Smooth muscle cell (in vitro differentiated cells): ENCODE data around the gene ZNF101. TPM values are rescaled to one million over a fixed set of nuclear protein-coding genes. Genes with fewer than 3 reads are reported as not detected.

ENCODE experiments used
- DNase-seq: peaks from one replicate; lab custom pipeline; 2025; ENCODE audit not compliant: unreplicated experiment; lab: John Stamatoyannopoulos, UW
- H2AFZ ChIP-seq: fragments of 200-600 bp; sonication (generic); 2 replicates; pipeline ENCODE4 v1.6.0; 2016; ENCODE audit warnings: antibody characterized with exemption, low read depth, mild to moderate bottlenecking
- H3F3A ChIP-seq: fragments of 200-600 bp; sonication (generic); 2 replicates; pipeline ENCODE4 v1.6.0; 2017; ENCODE audit warnings: antibody characterized with exemption, low read depth
- H3K27ac ChIP-seq: fragments of 200-600 bp; sonication (generic); 2 replicates; pipeline ENCODE4 v1.5.1; 2016; ENCODE audit warnings: low read depth, mild to moderate bottlenecking
- H3K27me3 ChIP-seq: fragments of 200-600 bp; sonication (generic); 2 replicates; pipeline ENCODE4 v1.6.1; 2016; ENCODE audit warnings: low read depth, mild to moderate bottlenecking
- H3K36me3 ChIP-seq: fragments of 200-600 bp; sonication (generic); 2 replicates; pipeline ENCODE4 v1.5.1; 2016; ENCODE audit warnings: low read depth
- H3K4me1 ChIP-seq: fragments of 200-600 bp; sonication (generic); 2 replicates; pipeline ENCODE4 v1.5.1; 2016; ENCODE audit warnings: low read depth
- H3K4me2 ChIP-seq: fragments of 200-600 bp; sonication (generic); 2 replicates; pipeline ENCODE4 v1.6.0; 2016; ENCODE audit warnings: mild to moderate bottlenecking
- H3K4me3 ChIP-seq: fragments of 200-600 bp; sonication (generic); 2 replicates; pipeline ENCODE4 v1.5.1; 2016; ENCODE audit warnings: mild to moderate bottlenecking
- H3K79me2 ChIP-seq: fragments of 200-600 bp; sonication (generic); 2 replicates; pipeline ENCODE4 v1.6.0; 2016; ENCODE audit warnings: low read depth, mild to moderate bottlenecking
- H3K9ac ChIP-seq: fragments of 200-600 bp; sonication (generic); 2 replicates; pipeline ENCODE4 v1.6.0; 2016; ENCODE audit warnings: low read depth
- H3K9me3 ChIP-seq: fragments of 200-600 bp; sonication (generic); replicated peaks from 2 replicates; pipeline ENCODE4 v1.5.1; 2016; ENCODE audit warnings: low read depth
- H4K20me1 ChIP-seq: fragments of 200-600 bp; sonication (generic); 2 replicates; pipeline ENCODE4 v1.6.0; 2016; ENCODE audit warnings: low read depth
- CTCF ChIP-seq: fragments of 200-600 bp; sonication (generic); IDR thresholded peaks from 2 replicates; pipeline ENCODE4 v1.5.1; 2017; ENCODE audit warnings: borderline replicate concordance, mild to moderate bottlenecking, antibody characterized with exemption; ENCODE audit not compliant: insufficient read depth, poor library complexity, severe bottlenecking
- WGBS: methylation state at CpG from one replicate; pipeline ENCODE4 v1.1.7; 2016; ENCODE audit warnings: low lambda C conversion rate; 5-methylcytosine and 5-hydroxymethylcytosine counted together
- polyA plus RNA-seq: library from polyadenylated mRNA; unstranded; fragments of >200 nt; fragmentation: Nextera tagmentation; extraction: Ambion mirVana; gene quantifications from 2 replicates; pipeline ENCODE4 v1.2.1, GENCODE V29; 2016
- total RNA-seq: library from RNA; depleted of rRNA; stranded (reverse); fragments of >200 nt; gene quantifications from 2 replicates; pipeline ENCODE4 v1.2.3, GENCODE V29; 2014

ZNF101 gene
- total and polyA plus RNA-seq, 2 experiments from 2014 or later: 0.83 to 5.4 TPM

GRCh38 chr19:19704836-19705235 is 36.2 kb downstream of the ZNF101 start:
- H3K4me2 ChIP-seq: no peak overlapping the region
- H3K79me2 ChIP-seq: no peaks in the 10 kb centered on the region
- no peaks in the 10 kb centered on the region for H3F3A ChIP-seq
- H3K9me3 ChIP-seq: peaks cover 43% of the 10 kb centered on the region
- no peaks in the 10 kb centered on the region for H4K20me1 ChIP-seq
- no peak overlapping the region for H2AFZ ChIP-seq
- no peak overlapping the region for H3K9ac ChIP-seq
- no peaks in the 10 kb centered on the region for H3K27me3 ChIP-seq
- TF ChIP-seq CTCF: no peak
- H3K27ac ChIP-seq: no peak overlapping the region
- H3K36me3 ChIP-seq: peaks cover 9% of the 10 kb centered on the region
- H3K4me3 ChIP-seq: no peak overlapping the region
- DNase-seq: no peak
- WGBS: 95% methylated on average over 6 of the region's 6 CpGs
- H3K4me1 ChIP-seq: no peaks in the 10 kb centered on the region

- Histone ChIP-seq H3K4me2 (no peak overlapping the region), H3K4me1 (no peaks in the 10 kb centered on the region), H4K20me1 (no peaks in the 10 kb centered on the region), H3K27ac (no peak overlapping the region), H3K27me3 (no peaks in the 10 kb centered on the region), H2AFZ (no peak overlapping the region), H3K9me3 (peaks cover 80% of the 10 kb centered on the region), H3K9ac (no peak overlapping the region), H3K36me3 (peaks cover 53% of the 10 kb centered on the region), H3F3A (peaks cover 6% of the 10 kb centered on the region), H3K79me2 (no peaks in the 10 kb centered on the region), H3K4me3 (peak overlapping the region; percentile 9)
- no peak for TF ChIP-seq CTCF
- 98% methylated on average over 2 of the region's 2 CpGs for WGBS
- DNase-seq: no peak
These were observed 41.9 kb downstream of the ZNF101 start for GRCh38 chr19:19710506-19710905.

- Histone ChIP-seq H3K9me3 (peaks cover 81% of the 10 kb centered on the region), H3K79me2 (peaks cover 2% of the 10 kb centered on the region)
- 98% methylated on average over 14 of the region's 14 CpGs for WGBS
These were observed 42.8 kb downstream of the ZNF101 start for GRCh38 chr19:19711306-19711933.

More at GRCh38 chr19:19711306-19711933, 42.8 kb downstream of the ZNF101 start:
- H3K4me2 ChIP-seq: no peak overlapping the region
- no peaks in the 10 kb centered on the region for H4K20me1 ChIP-seq
- H3K9ac ChIP-seq: no peak overlapping the region
- no peaks in the 10 kb centered on the region for H3K4me1 ChIP-seq
- peaks cover 58% of the 10 kb centered on the region for H3K36me3 ChIP-seq
- no peak for TF ChIP-seq CTCF
- H3K27me3 ChIP-seq: no peaks in the 10 kb centered on the region
- no peak overlapping the region for H2AFZ ChIP-seq
- H3F3A ChIP-seq: peaks cover 6% of the 10 kb centered on the region
- H3K4me3 ChIP-seq: peak overlapping the region; percentile 9
- no peak overlapping the region for H3K27ac ChIP-seq
- no peak for DNase-seq
